Measurements from ENCODE around the gene MIP. TPM values are rescaled to one million over a fixed set of nuclear protein-coding genes. Genes with fewer than 3 reads are reported as not detected.

Gene MIP
- total RNA-seq, 1 experiment from 2014 or later, result 0.17 TPM

DNA sequence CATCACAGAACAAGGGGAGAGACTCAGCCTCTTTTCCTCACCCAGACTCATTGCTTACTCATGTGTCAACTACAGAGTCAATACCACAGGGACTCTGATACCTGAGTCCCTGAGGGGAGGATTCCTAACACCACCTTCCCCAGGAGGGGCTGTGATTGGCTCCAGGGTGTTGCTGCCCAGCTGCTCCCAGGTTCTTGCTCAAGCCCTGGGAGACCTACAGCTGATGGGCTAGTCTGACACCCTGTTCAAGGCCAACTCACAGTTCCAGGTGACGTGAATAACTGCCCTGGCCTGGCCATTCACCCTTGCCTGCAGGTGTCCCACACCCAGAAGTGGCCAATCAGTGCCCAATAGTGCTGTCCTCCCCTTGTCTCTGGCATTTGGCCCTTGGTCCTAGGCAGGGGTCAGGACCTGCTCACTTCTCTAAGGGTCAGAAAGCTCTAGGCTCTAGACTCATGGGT is 22.5 kb upstream of the MIP start:
- H2AK5ac ChIP-seq (ENCODE audit: insufficient read length, low read length), result no peak overlapping the region
- no peak overlapping the region for H2BK5ac ChIP-seq (ENCODE audit: insufficient read length, low read length)
- H2BK20ac ChIP-seq (ENCODE audit: low read depth, low read length, poor library complexity, severe bottlenecking), result no peak overlapping the region
- H3K27me3 ChIP-seq (ENCODE audit: insufficient read depth, low read length), result no peaks in the 10 kb centered on the region
- Mint-ChIP-seq H3K27me3 (ENCODE audit: low read depth) (no peaks in the 10 kb centered on the region), H3K9me3 (no peaks in the 10 kb centered on the region), H3K4me3 (no peak overlapping the region), H3K4me1 (no peaks in the 10 kb centered on the region), H3K36me3 (ENCODE audit: insufficient read depth in 1 of 3, low read depth in 3 of 3) (peaks cover 0 to 29% (median 7%) of the 10 kb centered on the region in 3 experiments; a peak in 4 of 7 replicates), H3K27ac (no peak overlapping the region)
- H4K20me1 ChIP-seq (ENCODE audit: control insufficient read depth, insufficient read depth, insufficient read length), result no peaks in the 10 kb centered on the region
- H2BK120ac ChIP-seq (ENCODE audit: low read depth, low read length, poor library complexity, severe bottlenecking), result no peak overlapping the region
- H3T11ph ChIP-seq (ENCODE audit: low read length), result no peak overlapping the region
- H3K79me2 ChIP-seq (ENCODE audit: insufficient read depth, low read length), result no peaks in the 10 kb centered on the region
- H3K9ac ChIP-seq (ENCODE audit: extremely low read depth, insufficient read length, low read length), result no peak overlapping the region
- no peak overlapping the region for H3K23ac ChIP-seq (ENCODE audit: insufficient read length, low read depth, low read length)
- no peaks in the 10 kb centered on the region for H3K23me2 ChIP-seq (ENCODE audit: insufficient read length, low read depth, low read length, poor library complexity, severe bottlenecking)
- H3K18ac ChIP-seq (ENCODE audit: insufficient read length, low read depth, low read length), result no peak overlapping the region
- no peaks in the 10 kb centered on the region for H3K79me1 ChIP-seq (ENCODE audit: insufficient read depth, low read depth, low read length, poor library complexity, severe bottlenecking)
- no peak overlapping the region for H4K5ac ChIP-seq (ENCODE audit: insufficient read length, low read depth, low read length)
- no peak overlapping the region for H2BK12ac ChIP-seq (ENCODE audit: insufficient read length, low read depth, low read length)
- H3K14ac ChIP-seq (ENCODE audit: insufficient read depth, low read length), result no peak overlapping the region
- H3K4ac ChIP-seq (ENCODE audit: low read depth, low read length), result no peak overlapping the region
- H3K4me1 ChIP-seq (ENCODE audit: insufficient read depth, low read length), result no peaks in the 10 kb centered on the region
- TF ChIP-seq, protein P1, sequence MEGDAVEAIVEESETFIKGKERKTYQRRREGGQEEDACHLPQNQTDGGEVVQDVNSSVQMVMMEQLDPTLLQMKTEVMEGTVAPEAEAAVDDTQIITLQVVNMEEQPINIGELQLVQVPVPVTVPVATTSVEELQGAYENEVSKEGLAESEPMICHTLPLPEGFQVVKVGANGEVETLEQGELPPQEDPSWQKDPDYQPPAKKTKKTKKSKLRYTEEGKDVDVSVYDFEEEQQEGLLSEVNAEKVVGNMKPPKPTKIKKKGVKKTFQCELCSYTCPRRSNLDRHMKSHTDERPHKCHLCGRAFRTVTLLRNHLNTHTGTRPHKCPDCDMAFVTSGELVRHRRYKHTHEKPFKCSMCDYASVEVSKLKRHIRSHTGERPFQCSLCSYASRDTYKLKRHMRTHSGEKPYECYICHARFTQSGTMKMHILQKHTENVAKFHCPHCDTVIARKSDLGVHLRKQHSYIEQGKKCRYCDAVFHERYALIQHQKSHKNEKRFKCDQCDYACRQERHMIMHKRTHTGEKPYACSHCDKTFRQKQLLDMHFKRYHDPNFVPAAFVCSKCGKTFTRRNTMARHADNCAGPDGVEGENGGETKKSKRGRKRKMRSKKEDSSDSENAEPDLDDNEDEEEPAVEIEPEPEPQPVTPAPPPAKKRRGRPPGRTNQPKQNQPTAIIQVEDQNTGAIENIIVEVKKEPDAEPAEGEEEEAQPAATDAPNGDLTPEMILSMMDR (conservative IDR thresholded peaks at IDR 0.05), result no peak
- no CpG with 5 or more reads among the region's 1 CpG for WGBS (ENCODE audit: extremely low coverage, insufficient read length, low lambda C conversion rate)
- H3K27ac ChIP-seq (ENCODE audit: insufficient read length, low read depth, low read length), result no peak overlapping the region
- no peaks in the 10 kb centered on the region for H3K9me3 ChIP-seq (ENCODE audit: control insufficient read depth, low read depth, low read length)
- DNase-seq, result no peak
- H3K4me2 ChIP-seq (ENCODE audit: insufficient read depth, insufficient read length, low read length), result no peak overlapping the region
- no peak overlapping the region for H2AFZ ChIP-seq (ENCODE audit: low read length)
- H2BK15ac ChIP-seq (ENCODE audit: low read depth, low read length), result no peak overlapping the region
- H3K56ac ChIP-seq (ENCODE audit: insufficient read length, low read depth, low read length), result no peak overlapping the region
- H4K91ac ChIP-seq (ENCODE audit: insufficient read length, low read depth, low read length), result no peak overlapping the region
- no peak overlapping the region for H4K8ac ChIP-seq (replicated peaks; ENCODE audit: insufficient read length, low read depth, low read length)
